ENCODE measurements around the gene ANKMY1. TPM values are rescaled to one million over a fixed set of nuclear protein-coding genes. Genes with fewer than 3 reads are reported as not detected.

ANKMY1 gene
- total and polyA plus RNA-seq, 7 experiments from 2014 or later, result 7.7 to 83.4 (median 34.8) TPM

DNA sequence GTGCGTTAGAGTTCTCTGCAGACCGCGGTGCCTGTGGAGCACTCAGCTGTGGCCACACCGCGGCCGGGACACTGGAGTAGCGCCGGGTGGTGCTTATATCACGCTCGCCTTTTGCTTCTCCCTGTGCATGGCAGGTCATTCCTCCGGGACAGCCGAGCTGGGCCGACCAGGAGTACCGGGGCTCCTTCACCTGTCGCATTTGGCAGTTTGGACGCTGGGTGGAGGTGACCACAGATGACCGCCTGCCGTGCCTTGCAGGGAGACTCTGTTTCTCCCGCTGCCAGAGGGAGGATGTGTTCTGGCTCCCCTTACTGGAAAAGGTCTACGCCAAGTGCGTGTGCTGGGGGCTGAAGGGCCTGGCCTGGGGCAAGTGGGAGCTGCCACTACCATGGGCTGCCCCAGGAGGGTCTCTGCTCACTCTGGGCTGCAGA is 32.9 kb upstream of the ANKMY1 start:
- no peak overlapping the region for H3K4me3 ChIP-seq (ENCODE audit: low read length)
- no peaks in the 10 kb centered on the region for H3K9me3 ChIP-seq (ENCODE audit: control insufficient read depth in 2 of 3, low read length in 3 of 3)
- H3K4me1 ChIP-seq (ENCODE audit: control insufficient read depth in 2 of 2, insufficient read depth in 2 of 2, low read length in 2 of 2), result peaks cover 18 to 19% of the 10 kb centered on the region in 2 donors
- ChIA-PET POLR2A (interaction anchor here (0.7 kb wide), 1 partner anchor 37 kb away, joined by 3 read pairs; no protein-coding TSS in a partner anchor), CTCF (interaction anchor here (1.0 kb wide), 1 partner anchor 14 kb away, joined by 3 read pairs; no protein-coding TSS in a partner anchor)
- Mint-ChIP-seq H3K4me1 (peaks cover 18 to 33% (median 31%) of the 10 kb centered on the region in 7 donors), H3K4me3 (no peak overlapping the region), H3K36me3 (peaks cover 0 to 16% (median 0%) of the 10 kb centered on the region in 5 donors), H3K27me3 (no peaks in the 10 kb centered on the region), H3K9me3 (peaks cover 0 to 2% (median 0%) of the 10 kb centered on the region in 11 donors), H3K27ac (no peak overlapping the region)
- ATAC-seq (no peak), DNase-seq (peak in 1 of 9 donors; percentile 5)
- intact Hi-C loops (cut with micrococcal nuclease), result loop anchor here in 1 of 2 donors (10.0 kb wide), 1 partner anchor 114 kb away; no protein-coding TSS in a partner anchor
- no peak overlapping the region for H3K27ac ChIP-seq (ENCODE audit: low read depth, low read length)
- H3K36me3 ChIP-seq (ENCODE audit: control insufficient read depth in 2 of 3, insufficient read depth in 3 of 3, low read length in 3 of 3), result peaks cover 0 to 68% (median 0%) of the 10 kb centered on the region in 3 experiments
- no peaks in the 10 kb centered on the region for H3K27me3 ChIP-seq (ENCODE audit: control insufficient read depth in 2 of 2, insufficient read depth in 2 of 2, low read length in 2 of 2)

DNA sequence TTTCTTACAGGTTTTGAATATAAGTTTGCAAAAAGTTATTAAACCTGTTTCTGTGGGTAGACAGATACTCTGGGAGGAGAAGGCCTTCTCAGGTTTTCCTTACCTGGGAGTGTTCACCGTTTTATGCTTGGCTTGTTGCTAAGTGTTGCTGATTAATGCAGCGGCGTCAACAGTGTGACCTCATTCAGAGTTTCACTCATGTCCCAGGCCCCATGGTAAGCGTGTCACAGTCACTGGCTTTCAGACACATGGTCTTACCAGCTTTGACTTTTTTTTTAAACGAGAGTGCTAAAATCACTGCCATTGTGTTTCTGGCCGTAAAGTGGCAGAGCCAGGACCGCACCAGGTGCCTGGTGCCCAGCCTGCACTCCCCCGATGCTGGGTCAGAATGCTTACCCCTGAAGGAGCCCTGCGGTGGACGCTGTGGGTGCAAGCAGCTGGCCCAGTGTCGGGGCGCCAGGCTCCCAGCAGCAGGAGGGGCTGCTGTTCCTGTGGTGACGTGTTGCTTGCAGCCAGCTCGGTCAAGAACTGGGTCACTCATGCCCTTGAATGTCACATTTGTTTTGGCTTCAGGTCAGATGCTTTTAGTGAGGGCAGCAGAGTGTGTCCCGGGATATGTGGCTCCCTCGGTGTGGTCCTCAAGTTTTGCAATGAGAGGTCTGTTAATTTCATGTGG is 32.2 kb upstream of the ANKMY1 start:
- Histone ChIP-seq H3K27me3 (ENCODE audit: control insufficient read depth in 2 of 2, insufficient read depth in 2 of 2, low read length in 2 of 2) (no peaks in the 10 kb centered on the region), H3K36me3 (ENCODE audit: control insufficient read depth in 2 of 3, insufficient read depth in 3 of 3, low read length in 3 of 3) (peaks cover 0 to 61% (median 0%) of the 10 kb centered on the region in 3 experiments), H3K27ac (ENCODE audit: low read depth, low read length) (no peak overlapping the region), H3K4me1 (ENCODE audit: control insufficient read depth in 2 of 2, insufficient read depth in 2 of 2, low read length in 2 of 2) (peaks cover 26% of the 10 kb centered on the region in 2 donors), H3K9me3 (ENCODE audit: control insufficient read depth in 2 of 3, low read length in 3 of 3) (no peaks in the 10 kb centered on the region), H3K4me3 (ENCODE audit: low read length) (no peak overlapping the region)
- Mint-ChIP-seq H3K27me3 (no peaks in the 10 kb centered on the region), H3K4me1 (peaks cover 18 to 39% (median 33%) of the 10 kb centered on the region in 7 donors), H3K9me3 (peaks cover 0 to 2% (median 0%) of the 10 kb centered on the region in 11 donors), H3K4me3 (peak overlapping the region in 1 of 10 donors; percentile 7), H3K36me3 (peaks cover 0 to 16% (median 0%) of the 10 kb centered on the region in 5 donors), H3K27ac (no peak overlapping the region)
- no peak for DNase-seq
- intact Hi-C loops (cut with micrococcal nuclease), result loop anchor here (5.0 to 10.0 kb wide), 2 partner anchors 115 to 1047 kb away; partner anchors contain the start of genes ATG4B (in 1 of the 2) and THAP4 (in 1 of the 2)
- no peak for ATAC-seq
- ChIA-PET POLR2A (interaction anchor here (11.2 kb wide), 1 partner anchor 27 kb away, joined by 264 read pairs; the partner anchor contains the start of genes ANKMY1 and DUSP28), CTCF (interaction anchor here (1.0 to 7.8 kb wide), 4 partner anchors 13 to 76 kb away, joined by 3 to 61 read pairs (median 6); no protein-coding TSS in a partner anchor)

DNA sequence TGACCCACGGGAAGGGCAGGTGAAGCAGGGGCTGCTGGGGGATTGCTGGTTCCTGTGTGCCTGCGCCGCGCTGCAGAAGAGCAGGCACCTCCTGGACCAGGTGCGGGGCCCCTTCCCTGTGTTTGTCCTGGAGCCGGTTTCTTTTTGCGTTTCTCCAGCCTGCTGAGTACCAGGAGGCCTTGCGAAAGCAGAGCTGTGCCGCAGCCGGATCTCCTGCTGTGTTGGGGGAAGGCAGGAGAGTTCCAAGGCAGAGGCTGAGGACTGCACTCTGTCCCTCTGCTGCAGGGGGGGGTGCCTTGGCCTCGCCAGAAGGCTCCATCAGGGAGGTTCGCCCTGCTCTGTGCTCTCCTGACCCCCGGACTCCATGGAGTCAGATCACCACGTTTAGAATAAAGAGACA is 31.6 kb upstream of the ANKMY1 start:
- Mint-ChIP-seq H3K27me3 (no peaks in the 10 kb centered on the region), H3K36me3 (peaks cover 0 to 16% (median 0%) of the 10 kb centered on the region in 5 donors), H3K9me3 (peaks cover 0 to 2% (median 0%) of the 10 kb centered on the region in 11 donors), H3K27ac (peak overlapping the region in 2 of 9 donors; percentile 8 to 19), H3K4me3 (peak overlapping the region in 2 of 10 donors; percentile 12 to 96), H3K4me1 (peaks cover 23 to 46% (median 39%) of the 10 kb centered on the region in 7 donors)
- ATAC-seq, result no peak
- H3K4me1 ChIP-seq (ENCODE audit: control insufficient read depth in 2 of 2, insufficient read depth in 2 of 2, low read length in 2 of 2), result peaks cover 30 to 32% of the 10 kb centered on the region in 2 donors
- POLR2A ChIA-PET, result interaction anchor here (1.4 to 11.2 kb wide), 2 partner anchors 21 to 27 kb away, joined by 6 to 264 read pairs; partner anchors contain the start of genes ANKMY1, DUSP28 and RNPEPL1
- H3K4me3 ChIP-seq (ENCODE audit: low read length), result no peak overlapping the region
- no peaks in the 10 kb centered on the region for H3K27me3 ChIP-seq (ENCODE audit: control insufficient read depth in 2 of 2, insufficient read depth in 2 of 2, low read length in 2 of 2)
- DNase-seq, result no peak
- CTCF ChIA-PET, result interaction anchor here (1.7 to 7.8 kb wide), 3 partner anchors 25 to 75 kb away, joined by 6 to 61 read pairs (median 6); no protein-coding TSS in a partner anchor
- H3K27ac ChIP-seq (ENCODE audit: low read depth, low read length), result no peak overlapping the region
- peaks cover 0 to 55% (median 0%) of the 10 kb centered on the region in 3 experiments for H3K36me3 ChIP-seq (ENCODE audit: control insufficient read depth in 2 of 3, insufficient read depth in 3 of 3, low read length in 3 of 3)
- no peaks in the 10 kb centered on the region for H3K9me3 ChIP-seq (ENCODE audit: control insufficient read depth in 2 of 3, low read length in 3 of 3)
- intact Hi-C loops (cut with micrococcal nuclease), result loop anchor here in 1 of 2 donors (5.0 kb wide), 1 partner anchor 1048 kb away; the partner anchor contains the start of genes ATG4B and THAP4

DNA sequence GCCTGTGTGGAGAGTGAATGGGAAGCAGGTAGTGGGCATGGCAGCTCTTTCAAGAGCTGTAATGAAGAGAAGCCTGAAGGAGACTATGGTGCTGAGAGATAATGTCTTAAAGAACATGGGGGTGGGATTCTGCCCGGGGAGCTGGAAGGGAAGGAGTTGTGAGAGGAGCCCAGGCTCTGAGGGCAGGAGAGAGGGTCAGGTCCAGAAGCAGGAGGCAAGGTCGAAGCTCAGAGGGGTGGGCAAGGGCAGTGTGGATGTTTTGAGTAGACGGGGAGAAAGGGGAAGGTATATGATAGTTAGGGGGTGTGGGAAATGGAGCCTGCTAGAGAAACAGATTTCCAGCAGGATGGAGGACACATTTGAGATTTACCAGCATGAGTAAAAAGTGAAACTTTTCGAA is 30.9 kb upstream of the ANKMY1 start:
- intact Hi-C loops (cut with micrococcal nuclease), result loop anchor here in 1 of 2 donors (5.0 kb wide), 1 partner anchor 1049 kb away; the partner anchor contains the start of genes ATG4B and THAP4
- H3K4me1 Mint-ChIP-seq, result peaks cover 25 to 50% (median 44%) of the 10 kb centered on the region in 7 donors

DNA sequence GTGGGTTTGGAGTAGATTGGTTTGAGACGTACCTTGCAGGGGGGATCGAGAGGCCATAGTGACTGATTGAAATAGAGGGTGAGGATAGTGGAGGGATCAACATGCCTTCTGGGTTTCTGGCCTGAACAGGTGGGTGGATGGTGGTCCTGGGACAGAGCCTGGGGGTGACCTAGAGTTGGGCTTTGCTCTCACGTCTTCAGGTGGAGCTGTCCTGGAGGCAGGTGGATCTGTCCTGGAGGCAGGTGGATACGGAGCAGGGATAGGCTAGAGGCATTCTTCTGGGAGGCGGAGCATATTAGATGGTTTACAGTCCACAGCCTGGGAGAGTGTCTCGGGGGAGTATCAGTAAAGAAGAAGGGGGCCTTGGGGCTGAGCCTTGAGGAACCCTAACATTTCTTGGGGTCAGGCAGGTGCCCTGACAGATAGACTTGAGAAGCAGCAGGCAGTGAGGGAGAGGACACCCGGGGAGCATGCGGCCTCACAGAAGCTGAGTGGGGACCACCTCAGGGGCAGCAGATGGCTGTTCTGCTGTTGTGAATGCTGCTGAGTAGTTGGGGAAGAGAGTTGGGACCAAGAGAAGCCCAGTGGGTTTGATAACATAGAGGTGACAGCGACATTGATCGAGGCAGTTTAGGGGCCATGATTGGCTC is 30.3 kb upstream of the ANKMY1 start:
- intact Hi-C loops (cut with micrococcal nuclease), result loop anchor here in 1 of 2 donors (5.0 kb wide), 1 partner anchor 1049 kb away; the partner anchor contains the start of genes ATG4B and THAP4
- POLR2A ChIA-PET, result interaction anchor here (0.6 to 11.2 kb wide), 7 partner anchors 8 to 1003 kb away, joined by 3 to 264 read pairs (median 5); partner anchors contain the start of genes ANKMY1, DUSP28, GPR35 and RNPEPL1
- Histone ChIP-seq H3K4me1 (ENCODE audit: control insufficient read depth in 2 of 2, insufficient read depth in 2 of 2, low read length in 2 of 2) (peaks cover 30 to 33% of the 10 kb centered on the region in 2 donors), H3K36me3 (ENCODE audit: control insufficient read depth in 2 of 3, insufficient read depth in 3 of 3, low read length in 3 of 3) (peaks cover 0 to 42% (median 0%) of the 10 kb centered on the region in 3 experiments), H3K27me3 (ENCODE audit: control insufficient read depth in 2 of 2, insufficient read depth in 2 of 2, low read length in 2 of 2) (no peaks in the 10 kb centered on the region), H3K4me3 (ENCODE audit: low read length) (peak overlapping the region; percentile 89), H3K9me3 (ENCODE audit: control insufficient read depth in 2 of 3, low read length in 3 of 3) (no peaks in the 10 kb centered on the region), H3K27ac (ENCODE audit: low read depth, low read length) (no peak overlapping the region)
- Mint-ChIP-seq H3K4me3 (peak overlapping the region; percentile 82 to 97 (median 94)), H3K4me1 (peaks cover 25 to 55% (median 47%) of the 10 kb centered on the region in 7 donors), H3K27me3 (no peaks in the 10 kb centered on the region), H3K9me3 (peaks cover 0 to 2% (median 0%) of the 10 kb centered on the region in 11 donors), H3K36me3 (peaks cover 0 to 16% (median 0%) of the 10 kb centered on the region in 5 donors), H3K27ac (peak overlapping the region; percentile 31 to 92 (median 76))
- no peak for ATAC-seq
- CTCF ChIA-PET, result interaction anchor here (1.7 to 7.8 kb wide), 3 partner anchors 24 to 74 kb away, joined by 6 to 61 read pairs (median 6); no protein-coding TSS in a partner anchor
- DNase-seq, result no peak

More for the DNA sequence above, 30.9 kb upstream of the ANKMY1 start:
- no peak overlapping the region for H3K4me3 ChIP-seq (ENCODE audit: low read length)
- ChIA-PET POLR2A (interaction anchor here (0.6 to 11.2 kb wide), 4 partner anchors 9 to 1003 kb away, joined by 3 to 264 read pairs (median 5); partner anchors contain the start of genes ANKMY1, DUSP28 and RNPEPL1), CTCF (interaction anchor here (1.7 to 7.8 kb wide), 3 partner anchors 24 to 74 kb away, joined by 6 to 61 read pairs (median 6); no protein-coding TSS in a partner anchor)
- peaks cover 0 to 47% (median 0%) of the 10 kb centered on the region in 3 experiments for H3K36me3 ChIP-seq (ENCODE audit: control insufficient read depth in 2 of 3, insufficient read depth in 3 of 3, low read length in 3 of 3)
- no peaks in the 10 kb centered on the region for H3K27me3 ChIP-seq (ENCODE audit: control insufficient read depth in 2 of 2, insufficient read depth in 2 of 2, low read length in 2 of 2)
- H3K9me3 Mint-ChIP-seq, result peaks cover 0 to 2% (median 0%) of the 10 kb centered on the region in 11 donors
- peak overlapping the region; percentile 36 to 96 (median 93) for H3K4me3 Mint-ChIP-seq
- no peaks in the 10 kb centered on the region for H3K9me3 ChIP-seq (ENCODE audit: control insufficient read depth in 2 of 3, low read length in 3 of 3)
- peak overlapping the region in 6 of 9 donors; percentile 8 to 76 (median 49) for H3K27ac Mint-ChIP-seq
- H3K36me3 Mint-ChIP-seq, result peaks cover 0 to 16% (median 0%) of the 10 kb centered on the region in 5 donors
- no peak for ATAC-seq
- H3K27ac ChIP-seq (ENCODE audit: low read depth, low read length), result no peak overlapping the region
- H3K27me3 Mint-ChIP-seq, result no peaks in the 10 kb centered on the region
- DNase-seq, result no peak
- peaks cover 30 to 33% of the 10 kb centered on the region in 2 donors for H3K4me1 ChIP-seq (ENCODE audit: control insufficient read depth in 2 of 2, insufficient read depth in 2 of 2, low read length in 2 of 2)

Measured in naive thymus-derived CD4-positive, alpha-beta T cell (primary cell).